Measurements from ENCODE around the gene ANK3.

The ANK3 gene

GRCh38 chr10:60009710-60010383 is 379.8 kb downstream of the ANK3 start:
- Mint-ChIP-seq H3K27me3 (no peaks in the 10 kb centered on the region), H3K4me3 (no peak overlapping the region)
- intact Hi-C loops (cut with micrococcal nuclease) = no loop called here

GRCh38 chr10:60009276-60009675 is 380.4 kb downstream of the ANK3 start:
- Mint-ChIP-seq H3K4me3 (no peak overlapping the region), H3K27ac (no peak overlapping the region)

More at GRCh38 chr10:60009710-60010383, 379.8 kb downstream of the ANK3 start:
- H3K36me3 Mint-ChIP-seq (ENCODE audit: low read depth) = no peaks in the 10 kb centered on the region
- H3K9me3 Mint-ChIP-seq = no peaks in the 10 kb centered on the region
- H3K4me1 Mint-ChIP-seq (ENCODE audit: low read depth) = peaks cover 5% of the 10 kb centered on the region
- no peak overlapping the region for H3K27ac Mint-ChIP-seq

GRCh38 chr10:60008816-60009215 is 380.9 kb downstream of the ANK3 start:
- intact Hi-C loops (cut with micrococcal nuclease) = no loop called here
- no peak overlapping the region for H3K4me3 Mint-ChIP-seq
- peaks cover 5% of the 10 kb centered on the region for H3K4me1 Mint-ChIP-seq (ENCODE audit: low read depth)
- H3K36me3 Mint-ChIP-seq (ENCODE audit: low read depth) = no peaks in the 10 kb centered on the region
- H3K27ac Mint-ChIP-seq = no peak overlapping the region
- H3K27me3 Mint-ChIP-seq = no peaks in the 10 kb centered on the region
- no peaks in the 10 kb centered on the region for H3K9me3 Mint-ChIP-seq

More at GRCh38 chr10:60009276-60009675, 380.4 kb downstream of the ANK3 start:
- Mint-ChIP-seq H3K36me3 (ENCODE audit: low read depth) (no peaks in the 10 kb centered on the region), H3K9me3 (no peaks in the 10 kb centered on the region), H3K4me1 (ENCODE audit: low read depth) (peaks cover 5% of the 10 kb centered on the region), H3K27me3 (no peaks in the 10 kb centered on the region)
- intact Hi-C loops (cut with micrococcal nuclease) = no loop called here

- Mint-ChIP-seq H3K4me1 (ENCODE audit: low read depth) (peaks cover 5% of the 10 kb centered on the region), H3K27me3 (no peaks in the 10 kb centered on the region), H3K4me3 (no peak overlapping the region), H3K27ac (no peak overlapping the region), H3K36me3 (ENCODE audit: low read depth) (no peaks in the 10 kb centered on the region), H3K9me3 (no peaks in the 10 kb centered on the region)
- intact Hi-C loops (cut with micrococcal nuclease) = no loop called here
These were observed 383.6 kb downstream of the ANK3 start for GRCh38 chr10:60006062-60006461.

- intact Hi-C loops (cut with micrococcal nuclease) = no loop called here
- Mint-ChIP-seq H3K36me3 (ENCODE audit: low read depth) (no peaks in the 10 kb centered on the region), H3K9me3 (no peaks in the 10 kb centered on the region), H3K27me3 (no peaks in the 10 kb centered on the region), H3K4me1 (ENCODE audit: low read depth) (no peaks in the 10 kb centered on the region), H3K27ac (no peak overlapping the region), H3K4me3 (no peak overlapping the region)
These were observed 385.8 kb downstream of the ANK3 start for GRCh38 chr10:60003651-60004523.

- no peak overlapping the region for H3K27ac Mint-ChIP-seq
- intact Hi-C loops (cut with micrococcal nuclease) = no loop called here
- no peaks in the 10 kb centered on the region for H3K36me3 Mint-ChIP-seq (ENCODE audit: low read depth)
- no peaks in the 10 kb centered on the region for H3K27me3 Mint-ChIP-seq
- H3K4me3 Mint-ChIP-seq = no peak overlapping the region
- no peaks in the 10 kb centered on the region for H3K9me3 Mint-ChIP-seq
- H3K4me1 Mint-ChIP-seq (ENCODE audit: low read depth) = no peaks in the 10 kb centered on the region
These were observed 388.9 kb downstream of the ANK3 start for GRCh38 chr10:60000747-60001146.

- no peaks in the 10 kb centered on the region for H3K27me3 Mint-ChIP-seq
- no peaks in the 10 kb centered on the region for H3K36me3 Mint-ChIP-seq (ENCODE audit: low read depth)
- no peak overlapping the region for H3K27ac Mint-ChIP-seq
These were observed 391.7 kb downstream of the ANK3 start for GRCh38 chr10:59997827-59998525.

GRCh38 chr10:59995862-59996261 is 393.8 kb downstream of the ANK3 start:
- no peaks in the 10 kb centered on the region for H3K9me3 Mint-ChIP-seq
- H3K27me3 Mint-ChIP-seq = no peaks in the 10 kb centered on the region
- intact Hi-C loops (cut with micrococcal nuclease) = no loop called here
- peaks cover 8% of the 10 kb centered on the region for H3K4me1 Mint-ChIP-seq (ENCODE audit: low read depth)
- H3K4me3 Mint-ChIP-seq = no peak overlapping the region
- no peaks in the 10 kb centered on the region for H3K36me3 Mint-ChIP-seq (ENCODE audit: low read depth)
- no peak overlapping the region for H3K27ac Mint-ChIP-seq

More at GRCh38 chr10:59997827-59998525, 391.7 kb downstream of the ANK3 start:
- Mint-ChIP-seq H3K4me1 (ENCODE audit: low read depth) (no peaks in the 10 kb centered on the region), H3K4me3 (no peak overlapping the region), H3K9me3 (no peaks in the 10 kb centered on the region)
- intact Hi-C loops (cut with micrococcal nuclease) = no loop called here

GRCh38 chr10:59993931-59994330 is 395.7 kb downstream of the ANK3 start:
- no peaks in the 10 kb centered on the region for H3K27me3 Mint-ChIP-seq
- intact Hi-C loops (cut with micrococcal nuclease) = no loop called here
- peaks cover 8% of the 10 kb centered on the region for H3K4me1 Mint-ChIP-seq (ENCODE audit: low read depth)
- H3K9me3 Mint-ChIP-seq = no peaks in the 10 kb centered on the region
- H3K36me3 Mint-ChIP-seq (ENCODE audit: low read depth) = no peaks in the 10 kb centered on the region
- no peak overlapping the region for H3K27ac Mint-ChIP-seq
- H3K4me3 Mint-ChIP-seq = no peak overlapping the region

- H3K27me3 Mint-ChIP-seq = no peaks in the 10 kb centered on the region
- H3K27ac Mint-ChIP-seq = peak overlapping the region; percentile 74
- H3K9me3 Mint-ChIP-seq = no peaks in the 10 kb centered on the region
- H3K36me3 Mint-ChIP-seq (ENCODE audit: low read depth) = no peaks in the 10 kb centered on the region
- peak overlapping the region; percentile 72 for H3K4me3 Mint-ChIP-seq
- intact Hi-C loops (cut with micrococcal nuclease) = no loop called here
- H3K4me1 Mint-ChIP-seq (ENCODE audit: low read depth) = peaks cover 8% of the 10 kb centered on the region
These were observed 398.0 kb downstream of the ANK3 start for GRCh38 chr10:59991661-59992060.

- intact Hi-C loops (cut with micrococcal nuclease) = no loop called here
- H3K27ac Mint-ChIP-seq = peak overlapping the region; percentile 74
- no peaks in the 10 kb centered on the region for H3K9me3 Mint-ChIP-seq
- H3K4me1 Mint-ChIP-seq (ENCODE audit: low read depth) = peaks cover 8% of the 10 kb centered on the region
- no peak overlapping the region for H3K4me3 Mint-ChIP-seq
- H3K27me3 Mint-ChIP-seq = no peaks in the 10 kb centered on the region
- no peaks in the 10 kb centered on the region for H3K36me3 Mint-ChIP-seq (ENCODE audit: low read depth)
These were observed 398.6 kb downstream of the ANK3 start for GRCh38 chr10:59991117-59991516.

GRCh38 chr10:59985639-59986038 is 404.0 kb downstream of the ANK3 start:
- Mint-ChIP-seq H3K4me3 (no peak overlapping the region), H3K36me3 (ENCODE audit: low read depth) (no peaks in the 10 kb centered on the region), H3K9me3 (peaks cover under 1% of the 10 kb centered on the region), H3K4me1 (ENCODE audit: low read depth) (no peaks in the 10 kb centered on the region), H3K27ac (no peak overlapping the region), H3K27me3 (no peaks in the 10 kb centered on the region)
- intact Hi-C loops (cut with micrococcal nuclease) = no loop called here

- H3K36me3 Mint-ChIP-seq (ENCODE audit: low read depth) = no peaks in the 10 kb centered on the region
- H3K4me3 Mint-ChIP-seq = no peak overlapping the region
- H3K27me3 Mint-ChIP-seq = no peaks in the 10 kb centered on the region
- peaks cover 11% of the 10 kb centered on the region for H3K9me3 Mint-ChIP-seq
- H3K27ac Mint-ChIP-seq = no peak overlapping the region
- H3K4me1 Mint-ChIP-seq (ENCODE audit: low read depth) = peaks cover 5% of the 10 kb centered on the region
- intact Hi-C loops (cut with micrococcal nuclease) = no loop called here
These were observed 405.3 kb downstream of the ANK3 start for GRCh38 chr10:59984415-59984814.

- no peaks in the 10 kb centered on the region for H3K27me3 Mint-ChIP-seq
- H3K4me3 Mint-ChIP-seq = no peak overlapping the region
- no peak overlapping the region for H3K27ac Mint-ChIP-seq
- H3K4me1 Mint-ChIP-seq (ENCODE audit: low read depth) = peaks cover 5% of the 10 kb centered on the region
- peaks cover 44% of the 10 kb centered on the region for H3K9me3 Mint-ChIP-seq
- intact Hi-C loops (cut with micrococcal nuclease) = no loop called here
- no peaks in the 10 kb centered on the region for H3K36me3 Mint-ChIP-seq (ENCODE audit: low read depth)
These were observed 409.3 kb downstream of the ANK3 start for GRCh38 chr10:59980356-59980755.
